Activated CD8-positive, alpha-beta memory T cell treated with anti-CD3 and anti-CD28 coated beads for 4 hours (primary cell): ENCODE measurements around the gene EPS15.
"Not testable (repeated sequence)": the region's sequence is repeated elsewhere in the genome, so short reads cannot be mapped to it uniquely, and the experiment has no call there.

ENCODE experiments used
- DNase-seq, 2 donors: peaks; one replicate each; pipeline ENCODE4 v3.0.0-alpha.2; 2020; ENCODE audit warnings: low read depth in 2 of 2

The EPS15 gene

DNA sequence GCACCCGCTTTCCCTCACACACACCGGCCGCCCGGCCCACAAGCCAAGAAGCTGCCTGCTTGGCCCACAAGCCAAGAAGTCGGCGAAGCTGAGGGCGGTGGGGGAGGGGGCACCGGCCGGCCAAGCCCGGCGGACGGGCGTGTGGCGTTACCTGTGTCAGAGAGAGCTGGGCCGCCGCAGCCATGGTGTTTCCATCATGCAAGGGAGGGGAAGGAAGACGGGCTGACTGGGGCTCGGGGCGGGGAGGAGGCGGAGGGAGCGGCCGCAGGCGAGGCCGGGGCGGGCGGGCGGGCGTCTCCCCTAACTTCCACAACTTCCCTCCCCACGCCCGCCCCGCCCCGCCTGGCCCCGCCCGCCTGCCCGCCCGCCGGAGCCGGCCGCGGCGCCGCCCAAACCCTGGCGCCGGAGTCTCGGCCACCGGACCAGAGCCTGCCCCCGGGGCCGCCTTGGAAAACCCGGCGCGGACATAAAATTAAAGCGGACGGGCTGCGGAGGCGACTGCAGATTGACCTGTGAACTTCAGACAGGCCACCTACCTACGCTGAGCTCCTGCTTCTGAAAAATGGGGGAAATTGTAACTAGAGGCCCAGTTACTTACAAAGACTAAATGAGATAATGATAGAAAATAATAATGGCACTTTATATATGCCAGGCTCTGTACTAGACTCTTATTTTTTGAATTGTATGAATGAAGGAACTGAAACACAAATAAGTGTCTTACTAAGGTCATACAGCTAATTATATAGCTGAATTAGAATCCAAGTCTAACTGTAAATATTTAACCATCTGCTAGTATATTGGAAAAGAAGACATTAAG, at the start of gene EPS15:
EPS15 (minus strand) TSS at position 219 of the 817 bp plus-strand sequence; CDS start at position 184, 35 bp downstream.
- peak; percentile 68 to 71 for DNase-seq

DNA sequence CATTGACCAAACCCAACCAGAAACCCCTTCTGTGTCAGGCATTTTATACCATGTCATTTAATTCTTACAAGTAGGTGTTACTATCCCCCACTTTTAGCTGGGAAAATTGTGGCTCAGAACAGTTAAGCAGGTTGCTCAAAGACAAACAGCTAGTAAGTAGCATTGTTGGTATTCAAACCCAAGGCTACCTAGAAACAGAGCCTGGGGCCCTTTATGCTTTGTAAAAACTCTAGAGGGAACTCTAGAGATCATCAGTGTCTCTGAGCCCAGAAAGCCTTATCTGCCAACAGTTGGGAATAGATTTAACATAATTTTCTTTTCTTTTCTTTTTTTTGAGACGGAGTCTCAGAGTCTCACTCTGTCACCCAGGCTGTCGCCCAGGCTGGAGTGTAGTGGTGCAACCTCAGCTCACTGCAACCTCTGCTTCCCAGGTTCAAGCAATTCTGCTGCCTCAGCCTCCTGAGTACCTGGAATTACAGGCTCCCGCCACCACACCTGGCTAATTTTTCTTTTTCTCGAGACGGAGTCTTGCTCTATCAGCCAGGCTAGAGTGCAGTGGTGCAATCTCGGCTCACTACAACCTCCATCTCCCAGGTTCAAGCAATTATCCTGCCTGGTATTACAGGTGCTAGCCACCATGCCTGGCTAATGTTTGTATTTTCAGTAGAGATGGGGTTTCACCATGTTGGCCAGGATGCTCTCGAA, 49.3 kb upstream of the EPS15 start:
- DNase-seq, result no peak

DNA sequence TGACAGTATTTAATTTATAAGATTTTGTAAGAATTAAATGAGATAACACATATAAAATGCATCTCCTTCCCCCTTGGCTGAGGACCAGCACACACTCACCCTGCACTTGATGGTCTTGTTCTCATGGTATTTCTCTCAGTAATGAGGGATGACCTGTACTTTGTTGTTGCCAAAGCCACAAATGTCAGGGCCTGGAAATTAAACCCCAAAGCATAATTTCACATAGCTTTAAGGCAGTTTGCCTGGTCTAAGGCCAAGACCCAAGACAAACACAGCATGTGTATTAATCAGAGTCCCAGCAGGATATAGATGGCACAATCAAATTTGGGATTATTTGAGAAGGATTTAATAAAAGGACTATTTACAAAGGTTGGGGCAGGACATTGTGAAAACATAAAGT, 48.6 kb upstream of the EPS15 start:
- no peak for DNase-seq

DNA sequence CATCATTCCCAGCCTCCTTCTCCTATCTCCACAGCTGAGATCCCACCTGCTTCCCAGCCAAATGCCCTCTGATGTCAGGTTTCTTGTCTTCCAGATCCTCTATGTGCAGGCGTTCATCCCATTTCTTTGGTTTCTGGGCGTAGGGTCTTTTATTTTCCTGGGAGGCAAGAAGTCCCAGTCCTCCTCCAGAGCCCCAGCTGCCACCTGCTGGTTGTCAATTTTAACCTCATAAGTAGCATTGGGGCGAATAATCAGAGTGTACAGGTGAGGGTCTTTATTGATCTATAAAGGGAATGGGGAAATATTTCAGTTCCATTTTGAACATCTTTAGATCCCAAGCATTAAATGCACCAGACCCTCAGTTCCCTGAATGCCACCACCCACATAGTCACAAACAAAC, 47.2 kb upstream of the EPS15 start:
- DNase-seq, result no peak

DNA sequence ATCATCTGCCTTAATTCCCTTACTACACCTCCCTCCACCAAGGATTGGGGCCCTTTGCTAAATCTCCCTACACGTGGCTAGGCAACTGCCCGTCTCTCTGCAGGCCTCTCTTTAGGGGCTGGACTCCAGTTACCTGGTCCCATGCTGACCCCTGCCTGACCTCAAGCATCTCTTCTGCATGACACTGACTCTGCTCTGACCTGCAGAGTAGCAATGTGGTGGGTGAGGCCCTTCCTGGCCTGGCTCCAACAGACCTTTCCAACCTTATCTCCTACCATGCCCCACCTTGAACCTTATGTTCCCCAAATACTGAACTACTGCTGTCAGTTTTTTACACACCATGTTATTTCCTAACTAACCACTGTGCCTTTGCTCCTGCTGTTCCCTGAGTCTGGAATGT, 45.9 kb upstream of the EPS15 start:
- no peak for DNase-seq

DNA sequence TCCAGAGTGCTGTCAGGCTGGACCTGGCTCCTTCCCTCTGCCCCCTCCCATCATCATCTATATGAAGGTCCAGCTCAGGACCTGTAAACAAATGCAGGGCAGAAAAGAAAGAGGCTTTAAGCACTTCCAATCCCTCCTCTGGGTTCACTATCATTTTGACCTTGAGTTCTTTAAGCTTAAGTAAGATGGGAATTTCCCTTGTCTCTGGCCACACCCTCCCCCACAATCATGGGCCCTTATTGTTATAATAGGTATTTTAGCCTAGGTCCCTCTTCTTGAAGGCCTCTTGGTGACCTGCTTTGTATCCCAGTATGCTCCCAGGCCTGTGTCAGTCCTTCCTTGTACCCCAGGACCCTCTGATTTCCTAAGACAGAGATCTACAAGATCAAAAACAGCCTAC, 45.1 kb upstream of the EPS15 start:
- DNase-seq, result no peak

DNA sequence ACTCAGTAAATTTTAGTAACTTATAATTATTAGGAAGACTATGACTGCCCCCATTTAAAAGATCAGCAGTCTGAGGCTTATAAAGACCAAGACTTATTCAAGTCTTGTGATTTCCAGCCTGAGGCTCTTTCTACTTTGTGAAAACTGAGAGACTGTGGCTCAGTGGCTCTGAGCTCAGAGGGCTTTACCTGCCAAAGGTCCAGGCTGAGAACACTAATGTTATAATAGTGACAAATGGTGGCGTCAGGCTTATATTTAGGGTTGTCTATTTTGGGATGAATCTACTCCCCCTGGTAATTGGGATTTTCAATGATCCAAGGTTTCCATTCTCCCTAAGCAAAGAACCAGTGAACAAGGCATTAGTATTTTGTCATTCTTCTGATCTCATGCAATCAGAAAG, 42.6 kb upstream of the EPS15 start:
- no peak for DNase-seq

DNA sequence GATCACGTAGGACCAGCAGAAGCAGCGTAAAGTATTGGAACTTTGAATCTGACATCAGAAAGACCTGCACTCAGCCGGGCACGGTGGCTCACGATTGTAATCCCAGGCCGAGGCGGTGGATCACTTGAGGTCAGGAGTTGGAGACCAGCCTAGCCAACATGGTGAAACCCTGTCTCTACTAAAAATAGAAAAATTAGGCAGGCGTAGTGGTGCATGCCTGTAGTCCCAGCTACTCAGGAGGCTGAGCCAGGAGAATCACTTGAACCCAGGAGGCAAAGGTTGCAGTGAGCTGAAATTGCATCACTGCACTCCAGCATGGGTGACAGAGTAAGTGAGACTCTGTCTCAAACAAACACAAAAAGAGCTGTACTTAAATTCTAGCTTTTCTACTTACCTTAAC, 41.8 kb upstream of the EPS15 start:
- not testable (repeated sequence) for DNase-seq

DNA sequence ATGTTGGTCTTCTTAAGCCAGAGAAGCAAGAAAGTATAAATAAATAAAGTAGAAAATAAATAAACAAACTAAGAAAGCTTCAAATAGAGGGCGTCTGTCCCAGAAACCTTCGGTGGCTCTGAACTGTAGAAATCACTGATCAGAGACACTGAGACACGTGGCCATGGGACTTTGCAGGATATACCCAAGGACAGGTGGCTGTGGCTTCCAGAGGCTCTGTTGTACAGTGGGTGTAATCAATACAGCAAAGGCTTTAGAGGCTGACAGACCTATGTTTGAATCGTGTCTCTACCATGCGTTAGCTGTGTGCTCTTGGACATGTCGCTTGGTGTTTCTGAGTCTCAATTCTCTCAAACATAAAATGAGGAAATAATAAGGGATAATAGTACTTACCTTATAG, 41.0 kb upstream of the EPS15 start:
- DNase-seq, result no peak

DNA sequence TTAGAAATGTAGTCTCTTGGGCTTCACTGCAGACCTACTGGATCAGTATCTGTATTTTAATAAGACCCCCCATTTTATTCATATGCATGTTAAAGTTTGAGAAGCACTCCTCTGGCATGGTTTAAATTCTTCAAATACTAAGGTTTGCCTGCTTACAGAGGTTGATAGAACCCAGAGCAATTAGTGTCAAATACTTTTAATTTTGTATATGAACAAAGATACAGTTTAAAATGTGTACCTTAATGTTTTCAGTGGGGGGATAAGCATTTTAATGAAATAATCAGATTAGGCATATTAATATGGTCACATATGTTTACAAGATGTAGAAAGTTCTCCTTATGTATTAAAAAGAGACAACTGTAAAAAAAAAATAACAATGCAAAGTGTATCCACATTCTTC, 40.4 kb upstream of the EPS15 start:
- DNase-seq, result no peak

DNA sequence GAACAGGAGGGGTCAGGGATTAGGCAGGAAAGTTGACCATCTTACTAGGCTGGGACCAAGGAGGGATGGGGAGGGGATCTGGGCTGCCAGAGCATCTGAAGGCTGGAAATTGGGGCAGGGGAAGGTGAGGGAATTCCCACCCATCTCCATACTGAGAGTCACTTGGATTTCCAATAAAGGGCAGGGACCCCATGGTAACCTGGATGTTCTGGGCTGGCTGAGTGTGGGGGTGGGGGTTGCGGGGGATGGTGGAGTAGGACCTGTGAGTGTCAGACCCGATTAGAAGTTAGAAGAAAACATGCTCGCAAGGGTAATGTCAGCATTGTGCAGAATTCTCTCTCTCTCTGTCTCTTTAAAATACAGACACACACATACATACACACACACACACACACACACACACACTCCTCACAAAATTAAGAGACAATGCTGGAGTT, 40.0 kb upstream of the EPS15 start:
- DNase-seq, result no peak

DNA sequence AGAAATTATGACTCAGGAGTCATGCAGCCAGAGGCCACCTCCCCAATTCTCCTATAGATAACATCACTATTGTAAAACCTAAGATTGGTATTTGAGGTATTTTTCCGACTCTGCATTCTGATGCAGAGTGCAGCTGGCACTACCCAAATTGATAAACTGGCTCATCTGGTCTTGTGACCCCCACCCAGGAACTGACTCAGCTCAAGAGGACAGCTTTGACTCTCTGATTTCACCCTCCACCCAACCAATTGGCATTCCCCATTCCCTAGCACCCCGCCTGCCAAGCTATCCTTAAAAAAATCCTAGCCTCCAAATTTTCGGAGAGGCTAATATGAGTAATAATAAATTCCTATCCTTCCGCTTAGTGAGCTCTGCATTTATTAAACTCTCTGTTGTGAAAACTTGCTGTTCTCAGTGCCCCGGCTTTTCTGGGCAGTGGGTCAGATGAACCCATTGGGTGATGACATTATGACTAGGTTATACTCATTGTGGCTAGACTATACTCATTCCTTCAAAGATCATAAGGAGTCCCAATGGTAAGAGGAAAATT, 39.4 kb upstream of the EPS15 start:
- DNase-seq, result no peak

DNA sequence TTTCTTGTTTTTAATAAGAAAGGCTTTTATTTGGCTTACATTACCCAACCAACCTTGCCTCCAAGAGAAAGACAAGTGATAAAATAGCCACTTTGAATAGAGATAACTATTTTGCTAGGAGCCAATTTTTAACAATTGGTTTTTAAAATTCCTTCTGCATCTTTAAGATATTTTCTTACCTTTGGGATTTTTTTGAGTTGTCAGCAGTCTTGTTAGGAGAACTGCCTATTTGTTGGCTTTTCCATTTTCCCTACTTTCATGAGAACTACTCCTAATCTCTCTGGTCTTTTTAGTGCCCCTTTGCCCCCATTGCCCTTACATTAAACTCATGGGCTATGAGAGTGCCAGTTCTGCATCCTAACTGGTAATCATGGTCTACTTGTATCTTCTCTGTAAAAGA, 38.1 kb upstream of the EPS15 start:
- no peak for DNase-seq

DNA sequence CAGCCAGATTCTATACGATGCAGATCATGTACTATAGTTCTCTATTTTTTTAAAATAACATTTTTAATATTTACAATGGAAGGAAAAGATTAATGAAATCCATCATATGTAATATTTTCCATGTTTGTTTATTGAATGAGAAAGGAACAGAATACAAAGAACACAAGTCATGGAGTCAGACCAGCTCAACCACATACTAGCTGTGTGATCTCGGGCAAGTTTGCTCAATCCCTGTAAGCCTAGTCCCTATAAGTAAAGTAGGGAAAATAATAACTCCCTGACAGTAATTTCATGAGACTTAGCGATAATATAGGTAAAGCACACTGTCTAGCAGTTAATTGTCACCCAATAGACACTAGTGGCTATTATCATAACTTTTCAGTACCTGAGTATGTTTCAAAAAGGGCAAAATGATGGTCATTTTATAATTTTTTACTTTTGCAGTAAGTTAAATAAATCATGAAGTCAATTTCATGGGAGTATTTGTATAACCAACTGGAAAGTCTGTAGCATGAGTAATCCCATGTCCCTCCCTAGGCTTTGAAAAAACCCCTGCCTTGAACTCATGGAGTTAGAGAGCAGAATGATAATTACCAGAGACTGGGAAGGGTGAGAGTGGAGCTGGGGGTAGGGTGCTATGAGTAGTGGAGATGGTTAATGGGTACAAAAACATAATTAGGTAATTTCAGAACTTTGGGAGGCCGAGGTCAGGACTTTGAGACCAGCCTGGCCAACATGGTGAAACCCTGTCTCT, 37.0 kb upstream of the EPS15 start:
- no peak for DNase-seq

DNA sequence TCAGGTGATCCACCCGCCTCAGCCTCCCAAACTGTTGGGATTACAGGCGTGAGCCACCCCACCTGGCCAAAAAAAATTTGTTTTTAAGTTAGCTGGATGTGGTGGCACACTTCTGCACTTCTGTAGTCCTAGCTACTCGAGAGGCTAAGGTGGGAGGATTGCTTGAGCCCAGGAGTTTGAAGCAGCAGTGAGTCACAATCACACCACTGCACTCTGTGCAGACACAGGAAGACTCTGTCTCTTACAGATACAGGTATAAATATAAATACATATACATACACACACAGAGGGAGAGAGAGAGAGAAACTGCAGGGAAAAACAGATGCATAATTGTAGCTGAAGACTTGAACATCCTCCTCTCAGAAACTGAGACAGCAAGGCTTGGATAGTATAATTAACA, 34.8 kb upstream of the EPS15 start:
- no peak for DNase-seq

DNA sequence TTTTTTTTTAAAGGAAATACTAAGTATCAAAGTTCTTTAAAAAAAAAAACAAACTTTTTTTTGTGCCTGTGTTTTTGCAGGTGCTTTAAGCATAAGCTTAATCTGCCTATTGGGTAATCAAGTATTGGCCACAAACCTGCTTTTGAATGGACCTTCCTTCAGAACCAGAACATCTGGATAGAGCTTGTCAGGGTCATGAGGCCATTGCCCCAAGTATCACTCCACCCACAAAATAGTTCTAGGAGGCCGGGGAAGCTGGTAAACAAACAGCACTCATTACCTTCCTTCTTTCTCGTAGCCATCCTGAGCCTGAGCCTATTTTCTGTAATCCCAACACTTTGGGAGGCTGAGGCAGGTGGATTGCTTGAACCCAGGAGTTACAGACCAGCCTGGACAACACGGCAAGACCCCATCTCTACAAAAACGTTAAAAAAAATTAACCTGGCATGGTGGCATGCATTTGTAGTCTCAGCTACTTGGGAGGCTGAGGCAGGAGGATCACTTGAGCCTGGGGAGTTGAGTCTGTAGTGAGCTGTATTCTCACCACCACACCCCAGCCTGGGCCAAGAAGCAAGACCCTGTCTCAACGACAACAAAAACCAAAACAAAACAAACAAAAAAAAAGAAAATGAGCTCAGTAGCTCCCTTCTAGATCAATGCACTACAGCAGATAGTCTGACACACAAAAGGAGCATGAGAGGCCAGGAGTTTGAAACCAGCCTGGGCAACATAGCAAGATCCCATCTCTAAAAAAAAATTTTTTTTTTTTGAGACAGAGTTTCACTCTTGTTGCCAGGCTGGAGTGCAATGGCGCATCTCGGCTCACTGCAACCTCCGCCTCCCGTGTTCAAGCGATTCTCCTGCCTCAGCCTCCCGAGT, 34.1 kb upstream of the EPS15 start:
- DNase-seq, result no peak

DNA sequence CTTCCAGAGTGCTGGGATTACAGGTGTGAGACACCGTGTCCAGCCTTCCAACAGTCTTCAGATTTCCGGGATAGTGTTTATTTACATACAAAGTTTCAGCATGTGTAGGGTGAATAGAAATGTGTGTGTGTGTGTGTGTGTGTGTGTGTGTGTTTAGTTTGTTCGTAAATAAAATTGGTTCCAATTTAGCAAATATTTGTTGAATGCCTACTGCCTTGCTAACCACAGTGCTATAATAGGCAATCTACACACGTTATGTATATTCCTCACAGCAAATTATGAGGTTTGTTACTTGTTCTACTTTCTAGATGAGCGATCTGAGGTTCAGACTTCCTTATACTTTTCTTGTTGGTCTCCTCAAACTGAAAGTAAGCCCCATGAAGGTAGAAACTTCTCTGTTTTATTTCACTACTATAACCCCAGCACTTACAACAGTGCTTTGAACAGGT, 32.8 kb upstream of the EPS15 start:
- no peak for DNase-seq

DNA sequence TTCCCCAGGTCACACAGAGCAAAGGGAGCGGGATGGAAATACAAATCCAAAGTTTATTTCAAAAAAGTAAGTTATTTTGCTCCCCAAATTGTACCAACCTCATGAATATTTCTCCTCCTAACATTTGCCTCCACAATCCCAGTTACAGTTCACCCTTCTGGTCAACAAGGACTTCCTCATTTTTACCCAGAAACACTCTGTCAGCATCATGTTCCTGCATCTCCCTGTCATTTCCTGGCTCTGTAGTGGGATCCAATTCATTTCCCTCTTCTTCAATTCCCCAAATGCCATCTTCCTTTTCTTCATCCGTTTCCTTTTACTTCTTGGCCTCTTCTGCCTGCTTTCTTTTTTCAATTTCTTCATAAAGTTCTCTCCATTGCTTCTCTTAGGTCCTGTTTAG, 32.0 kb upstream of the EPS15 start:
- DNase-seq, result no peak

DNA sequence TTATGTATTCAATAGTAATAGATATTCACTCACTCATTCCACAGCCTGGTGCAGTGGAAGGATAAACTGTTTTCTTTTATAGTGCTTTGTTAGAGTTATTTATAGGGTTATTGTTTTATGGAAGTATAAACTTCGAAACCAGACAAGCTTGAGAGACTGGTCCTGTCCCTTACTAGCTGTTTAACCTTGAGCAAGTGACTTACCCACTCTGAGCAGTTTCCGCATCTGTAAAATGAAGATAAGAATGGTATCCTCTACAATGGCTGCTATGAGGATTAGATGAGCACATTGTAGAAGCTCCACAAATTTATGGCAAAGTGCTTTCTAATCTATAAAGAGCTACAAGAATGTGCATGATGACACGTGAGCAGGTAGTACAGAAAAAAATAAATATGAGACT, 30.8 kb upstream of the EPS15 start:
- DNase-seq, result no peak

DNA sequence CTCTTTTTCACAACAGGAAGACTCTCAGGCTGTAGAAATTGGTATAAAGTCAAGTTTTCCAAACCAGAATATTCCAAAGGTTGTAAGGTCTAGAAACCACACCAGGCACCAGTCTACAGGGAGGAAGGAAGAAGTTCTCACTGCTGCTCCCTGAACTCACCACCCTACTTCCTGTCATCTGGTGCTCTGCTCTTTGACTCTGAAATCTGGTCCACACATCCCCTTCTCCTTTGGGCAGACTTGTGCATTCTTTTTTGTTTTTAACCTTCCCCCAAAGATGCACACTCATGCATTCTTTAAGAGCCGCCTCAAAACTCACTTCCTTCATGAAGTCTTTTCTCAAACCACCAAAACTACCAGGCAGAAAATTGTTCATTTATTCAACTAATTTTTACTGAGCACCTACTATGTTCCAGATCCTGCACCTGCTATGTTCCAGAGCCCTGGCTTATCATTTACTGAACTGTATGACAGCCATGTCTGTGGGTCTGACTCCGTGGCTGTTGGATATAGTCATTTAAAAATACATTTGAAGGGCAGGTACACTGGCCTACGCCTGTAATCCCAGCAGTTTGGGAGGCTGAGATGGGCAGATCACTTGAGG, 30.1 kb upstream of the EPS15 start:
- DNase-seq, result no peak

DNA sequence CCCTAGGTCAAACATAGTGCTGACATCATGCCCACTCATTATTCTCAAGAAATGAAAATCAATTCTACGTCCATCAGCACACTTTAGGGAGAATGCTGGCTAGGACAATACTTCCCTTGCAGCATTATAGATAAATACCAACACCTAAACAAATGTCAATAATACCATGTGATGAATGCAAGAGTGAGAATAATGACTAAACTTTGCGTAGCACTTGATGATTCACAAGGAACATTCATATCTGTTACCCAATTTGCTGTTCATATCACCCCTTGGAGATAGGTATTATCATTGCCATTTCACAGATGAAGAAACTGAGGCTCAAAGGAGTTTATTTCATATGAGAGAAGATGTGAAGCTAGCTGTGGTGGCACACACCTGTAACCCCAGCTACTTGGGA, 24.8 kb upstream of the EPS15 start:
- DNase-seq, result no peak
